ENCODE measurements around the gene WWOX. TPM values are rescaled to one million over a fixed set of nuclear protein-coding genes. Genes with fewer than 3 reads are reported as not detected.

The WWOX gene
- total and polyA plus RNA-seq, 2 of the 13 experiments (the other 11 are each of a cell fraction or from before 2014, with no cell fraction given) = 9.1 to 37.4 TPM

GRCh38 chr16:78485917-78486257 is 386.4 kb downstream of the WWOX start:
- TSS peak; percentile 86 for BruUV-seq (replicated peaks)
- FAIRE-seq (no peak), ATAC-seq (peak; percentile 41), DNase-seq (ENCODE audit: low spot score) (peak; percentile 37)
- in situ Hi-C loops (cut with HindIII; ENCODE audit: extremely low pct_ligation_motif_present, low pct_unique_long_range_greater_than_20kb) = loop anchor here (10.0 kb wide), 1 partner anchor 361 kb away; no protein-coding TSS in a partner anchor
- Histone ChIP-seq H3K79me2 (ENCODE audit: insufficient read depth, low read length) (no peaks in the 10 kb centered on the region), H3K9me3 (ENCODE audit: low read length) (no peaks in the 10 kb centered on the region), H4K20me1 (ENCODE audit: insufficient read depth, low read length) (no peaks in the 10 kb centered on the region), H3K4me1 (ENCODE audit: insufficient read depth, low read length) (peaks cover 88% of the 10 kb centered on the region), H3K27me3 (ENCODE audit: control insufficient read depth in 1 of 2, insufficient read depth in 2 of 2, low read length in 2 of 2) (no peaks in the 10 kb centered on the region), H3K9ac (ENCODE audit: insufficient read depth, low read depth, low read length) (peak overlapping the region; percentile 76), H3K36me3 (replicated peaks in 1 of 2; ENCODE audit: control insufficient read depth in 1 of 2, insufficient read depth in 2 of 2, low read length in 2 of 2) (no peaks in the 10 kb centered on the region), H3K4me3 (replicated peaks in 1 of 3; ENCODE audit: insufficient read depth in 1 of 3, low read depth in 2 of 3, low read length in 3 of 3) (peak overlapping the region; percentile 14 to 58 (median 19); a peak in 4 of 6 replicates), H2AFZ (ENCODE audit: low read length) (peak overlapping the region; percentile 68), H3K4me2 (ENCODE audit: low read depth, low read length) (peak overlapping the region; percentile 83), H3K27ac (ENCODE audit: extremely low read length, insufficient read depth, low read length) (peak overlapping the region; percentile 90)
- ChIA-PET CTCF (ENCODE audit: low intra/inter-chr PET ratio, low total read pairs) (no interaction called here), POLR2A (interaction anchor here (0.9 to 7.7 kb wide), 8 partner anchors 15 to 351 kb away, joined by 3 to 88 read pairs (median 4); no protein-coding TSS in a partner anchor)
- intact Hi-C loops (cut with micrococcal nuclease; ENCODE audit: unreplicated experiment) = loop anchor here (1.0 to 5.0 kb wide), 4 partner anchors 19 to 354 kb away; no protein-coding TSS in a partner anchor
- 22% methylated on average over 4 of the region's 4 CpGs for WGBS (ENCODE audit: low lambda C conversion rate)
- TF ChIP-seq ZNF547 (CRISPR knock-in tag; IDR thresholded peaks at IDR 0.05) (no peak), TGIF2 (CRISPR knock-in tag; IDR thresholded peaks at IDR 0.05) (no peak), DMTF1 (CRISPR knock-in tag; IDR thresholded peaks at IDR 0.05) (no peak), NR2F2 (IDR thresholded peaks at IDR 0.05; ENCODE audit: borderline replicate concordance, low read depth) (no peak), ZNF619 (CRISPR knock-in tag; IDR thresholded peaks at IDR 0.05) (no peak), PAX8 (CRISPR knock-in tag; IDR thresholded peaks at IDR 0.05; ENCODE audit: borderline replicate concordance) (no peak), AKAP8 (CRISPR knock-in tag; IDR thresholded peaks at IDR 0.05) (no peak), ZNF788 (CRISPR knock-in tag; IDR thresholded peaks at IDR 0.05; ENCODE audit: borderline replicate concordance) (no peak), ZSCAN9 (CRISPR knock-in tag; IDR thresholded peaks at IDR 0.05; ENCODE audit: borderline replicate concordance) (no peak), MAZ (IDR thresholded peaks at IDR 0.05; ENCODE audit: borderline replicate concordance, low read depth, low read length) (no peak), MAZ (CRISPR knock-in tag; IDR thresholded peaks at IDR 0.05; ENCODE audit: low read depth) (no peak), DMAP1 (CRISPR knock-in tag; IDR thresholded peaks at IDR 0.05) (no peak), JUNB (CRISPR knock-in tag; IDR thresholded peaks at IDR 0.05; ENCODE audit: borderline replicate concordance) (no peak), REST (IDR thresholded peaks at IDR 0.05; ENCODE audit: borderline replicate concordance in 1 of 2, low read depth in 1 of 2, low read length in 2 of 2) (no peak), THAP7 (CRISPR knock-in tag; IDR thresholded peaks at IDR 0.05) (no peak), SP140L (CRISPR knock-in tag; IDR thresholded peaks at IDR 0.05; ENCODE audit: borderline replicate concordance) (peak; percentile 4; the same call in 1 of the 2 replicates), GATAD2A (CRISPR knock-in tag; IDR thresholded peaks at IDR 0.05) (no peak), ZNF639 (CRISPR knock-in tag; conservative IDR thresholded peaks at IDR 0.05) (no peak), ZBTB7A (CRISPR knock-in tag; IDR thresholded peaks at IDR 0.05) (0 out of 2 replicates have a peak, but pooled peaks have one; percentile 9)
